Psoas muscle (tissue), 8 donors: ENCODE data around the gene PRR12. TPM values are rescaled to one million over a fixed set of nuclear protein-coding genes. Genes with fewer than 3 reads are reported as not detected.
A peak's percentile ranks its signal among the peaks of the same experiment; 100 is the strongest.

Experiments
- ATAC-seq, 4 donors: fragments of 200-7000 bp; cut with Tn5 transposase; one replicate each; pipeline ENCODE4 v1.9.1; 2020; ENCODE audit warnings: moderate library complexity in 3 of 4, mild to moderate bottlenecking in 2 of 4
- DNase-seq, 2 donors: peaks; one replicate each; pipeline ENCODE4 v3.0.0-alpha.2; 2020
- H3K27ac ChIP-seq: fragments of 200-600 bp; one replicate; pipeline ENCODE4 v1.8.0; 2022
- H3K27me3 ChIP-seq, 3 donors: fragments of 200-600 bp in 1 of 3; one replicate each; pipeline versions ENCODE4 v1.6.1 to v1.8.0; 2013 to 2022; ENCODE audit warnings: low read length in 2 of 3, mild to moderate bottlenecking in 2 of 3, moderate library complexity in 1 of 3; ENCODE audit not compliant: insufficient read depth in 3 of 3
- H3K36me3 ChIP-seq, 2 donors: fragments of 200-600 bp in 1 of 2; one replicate each; pipeline versions ENCODE4 v1.6.1 to v1.8.0; 2013 to 2022; ENCODE audit warnings: low read depth in 1 of 2, mild to moderate bottlenecking in 1 of 2, moderate library complexity in 1 of 2; ENCODE audit not compliant: insufficient read depth in 1 of 2
- H3K4me1 ChIP-seq: fragments of 200-600 bp; one replicate; pipeline ENCODE4 v1.8.0; 2022
- H3K4me3 ChIP-seq: fragments of 200-600 bp; one replicate; pipeline ENCODE4 v1.8.0; 2022; ENCODE audit warnings: mild to moderate bottlenecking
- H3K9me3 ChIP-seq: fragments of 200-600 bp; one replicate; pipeline ENCODE4 v1.8.0; 2022
- WGBS, 3 donors: extraction: QIAGEN DNeasy Blood & Tissue Kit; methylation state at CpG; one replicate each; pipeline versions ENCODE4 v1.1.6 to v1.1.7; 2013; 5-methylcytosine and 5-hydroxymethylcytosine counted together
- intact Hi-C, 2 donors: fragments of 100-400 bp; cut with DNase I; formaldehyde crosslinking; loops; one replicate each; pipeline versions ENCODE4 v1.11.0 to v1.14.2; 2022
- polyA plus RNA-seq, 3 donors: library from polyadenylated mRNA; stranded (reverse); fragments of 200-250 nt; gene quantifications; one replicate each; pipeline ENCODE4 v1.2.3, GENCODE V29; 2013
- total RNA-seq, 4 donors: library from RNA; stranded (reverse); fragmentation: NEBNext Ultra II Directional in 2 of 4; extraction: Animal tissue kit (Norgen Biotek cat#: 25700) in 2 of 4; gene quantifications; one replicate each; pipeline versions ENCODE4 v1.2.1 to v1.2.4, GENCODE V29; 2021 to 2023
- TF ChIP-seq, protein P1 (sequence below): fragments of 200-600 bp; IDR thresholded peaks from one replicate; pipeline ENCODE4 v1.8.0; 2022; ENCODE audit warnings: antibody characterized with exemption
- donor health status: healthy with polysubstance abuse.
- donor health status: DM: no; HTN: no; CAD: no; lungs with moderate emphysema.
- donor health status: Bipolar disorder and iron deficiency.
- donor health status: healthy.
- donor health status: DM: yes; HTN: yes; CAD: no.
- donor health status: DM: no; HTN: no; CAD: no.
- donor health status: DM: no; HTN: no; CAD: no.
- donor health status: DM: yes; HTN: yes; CAD: no.

Gene PRR12
- total and polyA plus RNA-seq, 7 donors: 2.3 to 15.1 (median 7.1) TPM

DNA sequence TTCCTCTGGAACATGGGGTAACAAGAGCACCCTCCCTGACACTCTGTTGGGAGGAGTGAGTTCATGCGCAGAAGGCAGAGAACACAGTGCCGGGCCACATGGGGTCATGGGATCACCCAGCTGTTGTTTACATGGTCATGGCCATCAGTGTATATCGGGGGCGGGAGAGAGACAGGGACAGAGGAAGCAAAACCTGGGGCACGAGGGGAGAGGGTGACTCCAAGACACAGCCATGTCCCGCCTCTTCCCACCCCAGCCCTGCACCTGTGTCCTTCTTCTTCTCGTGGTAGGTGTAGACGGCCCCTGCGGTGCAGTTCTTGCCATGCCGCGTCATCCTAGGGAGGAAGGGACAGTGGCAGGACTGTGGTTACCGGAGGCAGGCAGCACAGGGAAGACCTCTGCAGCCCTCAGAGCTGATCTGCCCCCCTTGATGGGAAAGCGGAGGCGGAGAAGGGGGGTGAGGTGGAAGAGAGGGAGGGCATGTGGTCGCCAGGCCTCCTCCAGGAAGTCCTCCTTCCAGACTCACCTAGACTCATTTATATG, 30.6 kb upstream of the PRR12 start:
- intact Hi-C loops: no loop called here
- Histone ChIP-seq H3K27ac (peak overlapping the region; percentile 82), H3K27me3 (no peaks in the 10 kb centered on the region), H3K9me3 (no peaks in the 10 kb centered on the region), H3K4me3 (peak overlapping the region; percentile 46), H3K36me3 (peaks cover 5 to 44% of the 10 kb centered on the region in 2 donors), H3K4me1 (peaks cover 60% of the 10 kb centered on the region)
- ATAC-seq (peak; percentile 64 to 84 (median 76)), DNase-seq (peak; percentile 42 to 78)
- TF ChIP-seq, protein P1, sequence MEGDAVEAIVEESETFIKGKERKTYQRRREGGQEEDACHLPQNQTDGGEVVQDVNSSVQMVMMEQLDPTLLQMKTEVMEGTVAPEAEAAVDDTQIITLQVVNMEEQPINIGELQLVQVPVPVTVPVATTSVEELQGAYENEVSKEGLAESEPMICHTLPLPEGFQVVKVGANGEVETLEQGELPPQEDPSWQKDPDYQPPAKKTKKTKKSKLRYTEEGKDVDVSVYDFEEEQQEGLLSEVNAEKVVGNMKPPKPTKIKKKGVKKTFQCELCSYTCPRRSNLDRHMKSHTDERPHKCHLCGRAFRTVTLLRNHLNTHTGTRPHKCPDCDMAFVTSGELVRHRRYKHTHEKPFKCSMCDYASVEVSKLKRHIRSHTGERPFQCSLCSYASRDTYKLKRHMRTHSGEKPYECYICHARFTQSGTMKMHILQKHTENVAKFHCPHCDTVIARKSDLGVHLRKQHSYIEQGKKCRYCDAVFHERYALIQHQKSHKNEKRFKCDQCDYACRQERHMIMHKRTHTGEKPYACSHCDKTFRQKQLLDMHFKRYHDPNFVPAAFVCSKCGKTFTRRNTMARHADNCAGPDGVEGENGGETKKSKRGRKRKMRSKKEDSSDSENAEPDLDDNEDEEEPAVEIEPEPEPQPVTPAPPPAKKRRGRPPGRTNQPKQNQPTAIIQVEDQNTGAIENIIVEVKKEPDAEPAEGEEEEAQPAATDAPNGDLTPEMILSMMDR: no peak
- 20 to 23% (median 22%) methylated on average over 15 of the region's 15 CpGs for WGBS, 3 donors

DNA sequence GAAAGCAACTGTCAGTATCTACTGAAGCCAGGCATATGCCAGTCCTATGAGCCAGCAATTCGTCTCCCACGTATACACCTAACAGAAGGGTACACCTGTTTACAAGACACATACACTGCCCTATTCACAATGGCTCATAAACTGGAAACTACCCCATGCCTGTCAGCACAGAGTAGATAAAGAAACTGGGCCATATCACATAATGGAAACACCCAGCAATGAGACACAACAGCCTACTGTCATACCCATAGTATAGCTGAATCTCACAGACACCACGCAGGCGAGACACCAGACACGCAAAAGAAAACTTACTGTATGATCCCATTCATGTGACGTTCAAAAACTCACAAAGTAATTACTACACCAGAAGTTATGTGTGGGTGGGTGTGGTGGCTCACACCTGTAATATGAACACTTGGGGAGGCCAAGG, 26.4 kb upstream of the PRR12 start:
- Histone ChIP-seq H3K36me3 (peaks cover 0 to 6% of the 10 kb centered on the region in 2 donors), H3K9me3 (no peaks in the 10 kb centered on the region), H3K27me3 (no peaks in the 10 kb centered on the region), H3K4me1 (peaks cover 61% of the 10 kb centered on the region), H3K4me3 (no peak overlapping the region), H3K27ac (peak overlapping the region; percentile 82)
- TF ChIP-seq, protein P1: no peak
- no peak for ATAC-seq
- WGBS, 3 donors: 62 to 79% (median 73%) methylated on average over 6 of the region's 6 CpGs
- DNase-seq: no peak
- intact Hi-C loops: no loop called here

DNA sequence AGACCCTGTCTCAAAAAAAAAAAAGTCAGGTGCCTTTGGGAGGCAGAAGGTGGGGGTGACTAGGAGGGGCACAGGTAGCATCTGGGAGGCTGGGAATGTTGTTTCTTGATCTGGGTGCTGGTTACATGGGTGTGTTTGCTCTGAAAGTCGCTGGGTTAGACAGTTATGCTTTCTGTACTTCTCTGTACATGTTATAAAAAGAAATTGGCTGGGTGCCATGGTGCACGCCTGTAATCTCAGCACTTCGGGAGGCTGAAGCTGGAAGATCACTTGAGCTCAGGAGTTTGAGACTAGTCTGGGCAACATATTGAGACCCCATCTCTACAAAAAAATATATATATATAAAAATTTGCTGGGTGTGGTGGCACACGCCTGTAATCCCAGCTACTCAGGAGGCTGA, 25.7 kb upstream of the PRR12 start:
- Histone ChIP-seq H3K27ac (peak overlapping the region; percentile 82), H3K4me1 (peaks cover 61% of the 10 kb centered on the region), H3K9me3 (no peaks in the 10 kb centered on the region), H3K27me3 (no peaks in the 10 kb centered on the region), H3K4me3 (no peak overlapping the region), H3K36me3 (no peaks in the 10 kb centered on the region)
- intact Hi-C loops: no loop called here
- ATAC-seq (peak in 2 of 4 donors; percentile 30 to 49), DNase-seq (no peak)
- TF ChIP-seq, protein P1: no peak
- WGBS, 3 donors: 25 to 26% (median 26%) methylated on average over 4 of the region's 4 CpGs

DNA sequence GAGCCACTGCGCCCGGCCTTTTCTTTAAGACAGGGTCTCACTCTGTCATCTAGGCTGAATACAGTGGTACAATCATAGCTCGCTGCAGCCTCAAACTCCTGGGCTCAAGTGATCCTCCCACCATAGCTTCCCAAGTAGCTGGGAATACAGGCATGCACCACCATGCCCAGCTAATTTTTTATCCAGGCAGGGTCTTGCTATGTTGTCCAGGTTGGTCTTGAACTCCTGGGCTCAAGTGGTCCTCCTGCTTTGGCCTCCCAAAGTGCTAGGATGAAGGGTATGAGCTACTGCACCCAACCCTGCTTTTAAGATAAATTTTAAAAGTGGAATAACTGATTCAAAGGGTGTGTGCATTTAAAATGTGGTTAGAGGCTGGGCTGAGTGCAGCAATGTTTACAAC, 24.7 kb upstream of the PRR12 start:
- H3K4me3 ChIP-seq: no peak overlapping the region
- peaks cover 61% of the 10 kb centered on the region for H3K4me1 ChIP-seq
- DNase-seq (no peak), ATAC-seq (no peak)
- no peak overlapping the region for H3K27ac ChIP-seq
- no peaks in the 10 kb centered on the region for H3K27me3 ChIP-seq
- intact Hi-C loops: no loop called here
- TF ChIP-seq, protein P1: no peak
- WGBS, 3 donors: 94 to 98% (median 97%) methylated on average over 3 of the region's 3 CpGs
- H3K36me3 ChIP-seq: no peaks in the 10 kb centered on the region
- no peaks in the 10 kb centered on the region for H3K9me3 ChIP-seq
